NCI-H82 treated with DMSO at 0.1 percent for 48 hours (cell line): ENCODE measurements around the gene TANK.

ENCODE experiments used
- DNase-seq: peaks from one replicate; lab custom pipeline; 2025; ENCODE audit not compliant: unreplicated experiment; lab: John Stamatoyannopoulos, UW

Gene TANK

GRCh38 chr2:161133366-161133765 is 26.9 kb upstream of the TANK start:
- DNase-seq = no peak

GRCh38 chr2:161134547-161135518 is 25.4 kb upstream of the TANK start:
- DNase-seq = no peak

- no peak for DNase-seq
These were observed 24.2 kb upstream of the TANK start for GRCh38 chr2:161135951-161136593.

GRCh38 chr2:161136696-161137324 is 23.4 kb upstream of the TANK start:
- DNase-seq = no peak

GRCh38 chr2:161138429-161138828 is 21.8 kb upstream of the TANK start:
- DNase-seq = no peak

- DNase-seq = no peak
These were observed 20.9 kb upstream of the TANK start for GRCh38 chr2:161139098-161139987.

GRCh38 chr2:161141033-161141432 is 19.2 kb upstream of the TANK start:
- DNase-seq = no peak

GRCh38 chr2:161146209-161146775 is 13.9 kb upstream of the TANK start:
- no peak for DNase-seq

GRCh38 chr2:161146996-161147395 is 13.2 kb upstream of the TANK start:
- no peak for DNase-seq

GRCh38 chr2:161147856-161148255 is 12.4 kb upstream of the TANK start:
- no peak for DNase-seq

GRCh38 chr2:161150704-161151103 is 9.5 kb upstream of the TANK start:
- DNase-seq = no peak

- DNase-seq = no peak
These were observed 7.9 kb upstream of the TANK start for GRCh38 chr2:161152302-161152701.

- DNase-seq = no peak
These were observed 1.3 kb upstream of the TANK start for GRCh38 chr2:161158882-161159281.

- DNase-seq = no peak
These were observed 587 bp upstream of the TANK start for GRCh38 chr2:161159456-161160225.

- no peak for DNase-seq
These were observed 962 bp downstream of the TANK start for GRCh38 chr2:161161074-161161706.

- DNase-seq = no peak
These were observed 3.2 kb downstream of the TANK start for GRCh38 chr2:161163440-161163839.

- DNase-seq = no peak
These were observed 3.9 kb downstream of the TANK start for GRCh38 chr2:161164161-161164560.

- DNase-seq = no peak
These were observed 5.0 kb downstream of the TANK start for GRCh38 chr2:161165266-161165665.

- no peak for DNase-seq
These were observed 5.6 kb downstream of the TANK start for GRCh38 chr2:161165811-161166210.
